GM18507 (cell line): ENCODE measurements around the gene ICE2.

Source experiments
- DNase-seq: peaks from one replicate; pipeline ENCODE4 v3.0.0; 2011; ENCODE audit warnings: low read depth; ENCODE audit not compliant: insufficient read length; ENCODE audit errors: extremely low spot score
- FAIRE-seq: peaks from 2 replicates; lab custom pipeline; 2011; peaks lifted over from hg19 to GRCh38; lab: Jason Lieb, UNC

ICE2 gene

DNA sequence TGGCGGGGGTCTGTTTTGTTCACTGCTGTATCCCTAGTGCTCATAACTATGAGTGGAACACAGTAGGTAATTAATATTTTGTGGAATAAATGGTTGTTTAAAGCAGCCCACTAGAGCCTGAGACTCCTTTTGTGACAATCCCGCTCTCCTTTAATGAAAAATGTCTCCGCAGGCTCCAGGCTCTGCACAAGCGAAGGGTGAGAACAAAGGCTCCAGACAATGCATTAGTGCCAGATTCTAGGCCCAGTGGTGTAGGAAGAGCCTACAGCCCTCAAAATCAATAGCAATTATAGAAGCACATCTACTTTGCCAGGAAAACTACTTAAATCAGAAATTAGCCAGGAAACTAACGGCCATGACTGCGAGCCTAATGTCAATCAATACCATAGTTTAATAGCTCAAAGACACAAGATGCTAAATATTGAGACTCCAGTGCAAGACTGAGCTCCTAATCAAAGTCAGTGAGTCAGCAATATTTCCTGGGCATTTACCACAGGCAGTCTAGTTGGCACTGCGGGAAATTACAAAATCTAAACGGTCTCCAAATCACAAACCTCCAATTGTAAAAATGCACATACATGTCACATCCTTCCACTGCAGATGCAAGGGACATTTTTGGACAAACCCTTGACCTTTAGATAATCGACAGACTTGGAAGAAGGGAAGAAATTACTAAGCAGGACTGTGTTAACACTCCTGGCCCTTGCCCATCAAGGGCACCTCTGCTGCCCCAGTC is 83.5 kb downstream of the ICE2 start:
- no peak for DNase-seq
- no peak for FAIRE-seq

DNA sequence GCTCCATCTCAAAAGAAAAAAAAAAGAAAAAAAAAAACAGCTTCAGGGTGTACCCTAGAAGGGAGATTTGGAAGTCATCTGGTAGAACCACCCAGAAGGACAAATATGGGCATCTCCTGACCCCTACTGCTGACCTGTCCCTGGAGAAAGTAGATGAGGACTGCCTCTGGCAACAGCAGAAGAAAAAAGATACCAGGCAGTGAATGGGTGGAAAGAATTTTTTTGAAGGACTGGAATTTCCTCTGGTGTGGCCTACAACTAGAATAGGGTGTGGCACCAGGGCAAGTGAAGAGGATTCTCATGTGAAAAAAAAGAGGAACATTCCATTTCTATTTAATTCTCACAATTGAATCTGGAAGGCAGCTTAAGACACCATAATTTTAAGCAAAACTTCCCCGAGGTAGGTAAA is 84.2 kb downstream of the ICE2 start:
- FAIRE-seq (no peak), DNase-seq (no peak)

DNA sequence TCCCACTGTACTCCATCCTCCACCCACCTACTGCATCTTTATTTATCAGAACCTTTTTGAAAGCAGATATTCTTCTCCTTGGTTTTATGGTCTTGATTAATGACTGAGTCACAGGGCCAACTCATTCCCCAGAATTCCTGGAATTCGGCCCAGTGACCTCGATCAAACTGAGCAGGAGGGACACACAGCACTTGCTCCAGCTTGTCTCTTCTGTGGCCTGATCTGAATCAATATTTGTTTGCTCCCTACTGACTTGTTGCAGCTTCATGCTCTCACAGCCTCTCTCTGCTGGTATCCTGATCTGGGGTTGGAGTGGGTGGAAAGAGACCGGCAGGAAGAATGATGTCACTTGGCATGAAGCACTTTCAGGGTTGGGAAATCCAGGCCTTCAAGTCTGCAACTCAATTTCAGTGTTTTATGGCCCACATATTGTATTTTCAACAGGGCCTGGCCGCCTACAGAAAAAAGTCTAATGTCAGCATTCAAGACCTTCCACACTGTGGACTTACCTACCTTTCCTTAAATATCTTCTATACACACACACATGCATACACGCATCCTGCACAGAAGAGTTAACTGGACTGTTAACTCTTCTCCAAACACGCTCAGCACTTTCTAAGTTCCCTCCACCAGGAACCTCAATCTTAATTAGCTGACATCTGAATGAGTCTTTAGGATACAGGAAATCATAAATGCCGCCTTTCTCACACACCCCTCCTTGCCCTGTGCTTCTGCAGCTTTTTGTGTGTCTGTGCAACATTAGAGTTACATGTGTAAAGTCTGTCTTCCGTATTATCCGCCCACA is 85.8 kb downstream of the ICE2 start:
- FAIRE-seq, result no peak
- DNase-seq, result no peak

DNA sequence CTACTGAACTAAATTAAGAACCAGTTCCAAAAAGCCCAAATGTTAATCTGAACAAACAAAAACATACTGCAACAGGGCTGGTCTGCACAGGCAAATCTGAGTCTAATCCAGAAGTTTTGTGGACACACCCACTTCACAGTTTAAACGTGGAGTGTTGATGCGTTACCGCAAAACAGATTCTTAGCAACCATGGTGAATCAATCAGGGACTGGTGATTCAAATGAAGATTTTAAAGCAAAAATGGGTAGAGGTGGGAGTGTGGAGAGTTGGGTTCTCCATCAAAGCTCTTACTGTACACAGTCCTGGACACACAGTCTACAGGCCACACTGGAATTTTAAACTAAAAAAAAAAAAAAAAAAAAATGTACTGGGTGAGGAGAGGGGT is 86.3 kb downstream of the ICE2 start:
- no peak for DNase-seq
- FAIRE-seq, result no peak

DNA sequence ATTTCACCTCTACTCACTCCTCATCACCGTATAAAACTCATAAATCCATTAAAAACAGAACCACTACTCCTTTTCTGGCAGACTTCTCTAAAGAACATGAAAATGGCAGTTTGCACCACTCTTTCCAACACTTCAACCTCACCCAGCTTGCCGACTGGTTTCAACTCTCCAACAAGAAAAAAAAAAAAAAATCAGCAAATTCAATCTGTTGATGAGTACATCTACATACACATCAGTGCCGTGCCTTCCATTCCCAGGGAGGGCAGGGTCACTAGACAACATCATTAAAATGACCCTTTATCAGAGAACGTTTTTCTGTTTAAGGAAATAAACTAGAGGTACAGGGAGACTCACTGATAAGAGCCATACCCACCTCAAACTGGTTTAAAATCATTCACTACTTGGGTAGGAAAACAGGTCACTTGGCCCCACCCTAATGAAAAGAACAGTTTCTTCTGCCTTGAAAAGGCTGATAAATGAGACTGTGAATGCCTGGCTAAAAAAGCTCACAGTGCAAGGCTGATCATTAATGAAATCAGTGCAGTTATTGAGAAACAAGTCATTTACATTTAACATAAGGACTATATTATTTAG is 87.1 kb downstream of the ICE2 start:
- FAIRE-seq, result no peak
- no peak for DNase-seq

DNA sequence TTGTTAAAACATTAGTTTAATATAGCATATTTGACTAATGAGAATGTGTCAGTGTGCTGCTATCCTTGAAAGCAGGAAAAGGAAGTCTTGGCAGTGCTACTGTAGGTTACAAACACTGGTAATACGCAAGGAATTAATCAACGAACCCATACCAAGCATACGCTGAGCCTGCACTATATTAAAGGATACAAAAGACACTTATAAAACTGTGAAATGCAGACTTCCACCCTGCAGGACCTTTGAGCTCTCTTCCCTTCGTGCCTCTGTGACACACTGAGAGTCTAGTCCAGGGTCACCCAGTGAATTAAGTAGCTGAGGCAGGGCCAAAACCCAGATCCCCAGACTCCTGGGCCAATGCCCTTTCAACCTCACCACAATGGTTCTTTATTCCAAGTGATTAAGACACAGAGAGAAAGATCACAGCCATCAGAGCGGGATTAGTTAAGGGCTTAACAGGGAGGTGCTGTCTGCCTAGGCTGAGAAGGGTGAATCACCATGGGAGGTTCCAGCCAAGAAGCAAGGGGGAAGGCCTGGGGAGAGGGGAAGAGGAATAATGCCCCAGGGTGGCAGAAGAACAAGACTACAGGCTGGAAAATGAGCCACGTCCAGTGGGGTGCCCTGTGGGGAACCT is 88.0 kb downstream of the ICE2 start:
- DNase-seq (no peak), FAIRE-seq (no peak)

DNA sequence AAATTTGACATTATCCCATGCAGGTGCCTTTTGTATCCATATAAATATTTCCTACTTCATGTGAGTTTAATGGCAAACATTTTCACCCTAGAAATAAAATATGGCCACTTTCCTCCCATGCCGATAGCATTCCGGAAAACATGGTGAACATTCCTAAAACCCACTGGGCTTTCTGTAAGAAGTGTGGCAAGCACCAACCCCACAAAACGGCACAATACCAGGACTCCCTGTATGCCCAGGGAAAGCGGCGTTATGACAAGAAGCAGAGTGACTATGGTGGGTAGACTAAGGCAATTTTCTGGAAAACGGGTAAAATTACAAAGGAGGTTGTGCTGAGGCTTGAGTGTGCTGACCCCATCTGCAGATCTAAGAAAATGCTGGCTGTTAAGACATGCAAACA is 88.7 kb downstream of the ICE2 start:
- DNase-seq (no peak), FAIRE-seq (no peak)

DNA sequence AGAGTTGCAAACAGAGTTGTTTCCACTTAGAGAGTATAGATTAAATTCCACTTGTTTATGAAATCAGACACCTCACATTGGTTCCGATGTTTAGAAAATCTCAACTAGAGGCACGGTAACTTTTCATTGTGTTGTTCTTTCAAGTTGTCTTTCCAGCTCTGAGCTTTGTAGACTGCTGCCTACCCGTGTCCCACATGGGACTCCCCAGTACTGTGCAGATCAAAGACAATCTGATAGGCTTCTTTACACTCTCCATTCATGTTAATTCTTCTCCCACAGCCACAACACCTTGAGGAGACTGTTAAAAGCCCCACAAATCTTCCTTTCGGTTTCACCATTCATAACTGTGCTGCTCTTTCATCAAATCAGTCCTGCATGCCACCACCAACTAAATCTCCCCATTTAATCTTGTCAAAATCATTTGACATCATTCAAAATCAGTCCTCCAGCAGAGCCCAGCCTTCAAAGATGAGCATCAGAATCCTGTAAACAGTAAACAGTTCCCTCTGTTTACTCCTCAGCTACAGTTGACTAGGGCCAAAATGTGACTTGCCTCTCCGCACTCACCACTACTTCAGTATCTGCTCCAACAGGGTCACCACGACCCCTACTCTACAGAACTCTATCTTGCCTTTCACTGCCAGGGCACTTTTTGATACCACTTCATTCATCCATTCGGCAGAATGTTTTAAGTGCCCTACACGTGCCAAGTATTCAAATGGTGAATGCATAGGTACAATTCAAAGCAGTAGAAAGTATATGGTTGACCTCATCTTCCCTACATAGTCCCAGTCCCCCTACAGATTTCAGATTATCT is 89.5 kb downstream of the ICE2 start:
- FAIRE-seq, result peak; percentile 52
- DNase-seq, result no peak

DNA sequence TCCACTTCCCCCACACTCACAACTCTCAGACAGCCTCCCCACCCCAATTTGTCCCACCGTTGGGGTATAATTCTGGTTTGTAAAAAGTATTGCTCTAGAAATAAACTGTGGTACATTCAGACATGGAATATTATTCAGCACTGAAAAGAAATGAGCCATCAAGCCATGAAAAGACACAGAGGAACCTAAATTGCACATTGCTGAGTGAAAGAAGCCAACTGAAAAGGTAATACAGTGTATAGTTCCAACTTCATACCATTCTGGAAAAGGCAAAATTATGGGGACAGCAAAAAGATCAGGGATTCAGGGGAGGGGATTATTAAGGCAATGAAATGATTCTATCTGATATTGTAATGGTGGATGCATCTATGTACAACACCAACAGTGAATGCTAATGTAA is 91.6 kb downstream of the ICE2 start:
- DNase-seq, result no peak
- no peak for FAIRE-seq

DNA sequence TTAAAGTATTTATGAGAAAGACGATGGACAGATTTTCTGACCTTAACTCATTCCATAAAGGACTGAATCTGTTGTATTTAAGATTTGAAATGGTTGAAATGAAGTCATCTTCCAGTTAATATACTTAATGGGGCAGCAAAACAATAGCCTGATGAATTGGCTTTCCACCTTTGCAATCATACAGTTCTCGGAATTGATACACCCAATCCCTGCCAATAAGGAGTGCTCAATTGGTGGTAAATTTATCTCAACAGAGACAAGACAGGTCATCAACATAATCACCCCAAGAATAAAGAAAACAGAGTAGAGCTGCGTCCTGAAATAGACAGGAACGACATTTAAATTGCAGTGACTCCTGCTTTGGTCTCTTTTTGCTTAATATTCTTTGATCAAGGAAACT is 92.3 kb downstream of the ICE2 start:
- FAIRE-seq (no peak), DNase-seq (no peak)

DNA sequence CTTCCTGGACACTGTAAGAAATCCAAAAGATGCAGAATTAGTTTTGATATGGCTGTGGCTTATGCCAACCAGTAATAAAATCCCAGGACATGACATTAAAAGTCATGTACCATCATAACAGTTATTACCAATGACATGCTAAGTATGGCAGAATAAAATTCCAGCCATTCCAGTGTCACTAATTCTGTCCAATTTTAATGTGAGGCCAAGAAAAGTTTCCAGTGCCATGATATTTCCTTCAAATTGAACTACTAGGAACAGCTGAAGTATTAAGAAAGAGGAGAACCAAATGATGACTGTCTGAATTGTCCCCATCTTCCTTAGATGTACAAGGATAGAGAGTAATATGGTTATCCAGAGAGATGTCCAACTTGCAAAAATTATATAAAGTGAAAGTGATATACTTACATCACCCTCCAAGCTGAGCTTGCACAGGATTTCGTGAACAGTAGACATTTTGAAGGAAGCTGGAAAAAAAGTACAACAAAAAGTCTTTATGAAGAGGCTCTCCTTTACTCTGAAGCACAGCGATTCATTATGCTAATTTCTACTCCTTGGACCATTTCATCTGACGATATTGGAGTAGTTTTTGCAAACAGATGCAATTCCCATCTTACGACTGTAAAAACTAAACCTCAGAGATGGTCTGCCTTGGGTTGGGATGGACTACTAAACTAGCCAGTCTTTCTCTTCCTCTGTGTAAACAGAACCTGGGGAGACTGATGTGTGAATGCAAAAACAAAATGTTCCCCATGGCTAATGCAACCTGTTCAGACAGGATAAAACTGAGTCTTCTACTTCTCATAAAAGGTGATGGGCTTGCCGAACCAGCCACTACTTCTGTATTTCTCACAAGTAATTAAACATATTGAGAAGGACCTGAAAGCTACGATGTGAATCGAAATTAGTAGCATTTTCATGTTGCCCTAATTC is 93.1 kb downstream of the ICE2 start:
- DNase-seq (no peak), FAIRE-seq (no peak)

DNA sequence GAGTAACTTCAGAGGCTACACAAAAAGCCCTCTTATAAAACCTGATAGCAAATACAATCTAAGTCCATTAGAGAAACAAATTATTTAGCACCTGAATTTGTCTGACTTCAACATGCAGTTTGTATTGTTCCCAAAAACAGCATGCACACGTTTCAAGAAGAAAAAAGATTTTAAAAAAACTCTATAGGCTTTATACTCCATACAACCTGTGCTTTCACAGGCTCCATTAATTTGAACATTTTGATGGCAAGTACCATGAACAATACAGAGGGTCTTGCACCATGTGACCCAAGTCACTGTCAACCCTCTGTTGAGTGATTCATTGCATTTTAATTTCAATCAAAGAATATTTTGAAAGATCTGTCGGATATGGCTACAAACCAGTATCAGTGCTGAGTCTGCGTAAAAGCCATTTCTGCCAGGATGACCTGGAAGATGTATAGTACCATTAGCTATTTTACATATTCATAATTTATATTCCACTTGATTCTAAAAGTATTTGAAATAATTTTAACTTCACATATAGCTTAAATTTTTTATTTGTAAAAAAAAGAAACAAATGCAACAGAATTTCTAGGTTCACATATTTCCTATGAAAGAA is 94.3 kb downstream of the ICE2 start:
- FAIRE-seq, result no peak
- no peak for DNase-seq

DNA sequence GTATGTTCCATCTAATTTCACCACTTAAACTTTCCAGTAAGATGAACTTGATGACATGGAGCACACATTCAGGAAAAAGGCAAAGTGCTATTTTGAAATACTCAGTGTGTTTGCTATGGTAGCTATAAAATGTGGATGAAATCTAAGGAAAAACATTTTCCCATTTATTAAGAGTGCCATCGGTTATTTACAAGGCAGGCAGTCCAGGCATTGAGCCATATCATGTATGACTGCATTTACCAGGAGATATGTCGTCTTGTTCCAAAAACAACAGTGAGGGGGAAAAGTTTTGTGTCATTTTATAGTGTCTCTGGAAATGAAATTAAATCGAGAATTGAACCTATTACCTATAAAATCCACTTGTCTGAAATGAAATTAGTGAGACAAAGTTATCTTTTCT is 94.9 kb downstream of the ICE2 start:
- FAIRE-seq (no peak), DNase-seq (no peak)

DNA sequence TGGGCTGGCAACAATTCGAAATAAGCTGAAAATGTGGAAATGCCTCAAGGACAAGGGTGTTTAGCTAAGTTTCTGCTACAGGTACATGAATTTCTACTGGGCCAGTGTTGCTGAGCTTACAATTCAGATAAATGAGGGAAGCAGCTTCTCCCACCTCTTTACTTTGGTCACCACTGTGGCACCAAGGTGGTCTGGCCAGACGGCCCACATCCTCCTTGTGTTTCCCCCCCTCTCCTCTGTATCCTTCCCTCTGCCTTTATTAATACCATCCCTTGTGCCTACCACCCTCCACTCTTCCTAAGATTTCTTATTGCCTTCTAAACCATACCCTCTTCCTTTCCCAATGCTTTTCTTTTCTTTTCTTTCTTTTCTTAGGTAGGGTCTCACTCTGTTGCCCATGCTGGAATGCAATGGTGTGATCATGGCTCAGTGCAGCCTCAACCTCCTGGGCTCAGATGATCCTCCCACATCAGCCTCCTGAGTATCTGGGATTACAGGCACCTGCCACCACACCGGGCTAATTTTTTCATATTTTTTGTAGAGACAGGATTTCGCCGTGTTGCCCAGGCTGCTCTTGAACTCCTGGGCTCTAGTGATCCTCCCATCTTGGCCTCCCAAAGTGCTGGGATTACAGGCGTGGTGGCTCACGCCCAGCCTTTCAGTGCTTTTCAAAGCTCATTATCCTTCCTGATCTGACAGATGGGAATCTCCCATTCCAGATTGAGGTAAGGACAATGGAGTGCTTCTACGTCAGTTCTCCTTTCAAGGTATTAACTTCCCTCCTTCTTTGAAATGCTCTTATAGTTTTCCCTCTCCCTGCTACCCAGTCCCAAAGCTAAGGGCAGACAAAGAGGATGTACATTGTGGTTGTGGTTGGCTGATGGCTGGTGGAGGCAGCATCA is 95.9 kb downstream of the ICE2 start:
- DNase-seq, result no peak
- no peak for FAIRE-seq

DNA sequence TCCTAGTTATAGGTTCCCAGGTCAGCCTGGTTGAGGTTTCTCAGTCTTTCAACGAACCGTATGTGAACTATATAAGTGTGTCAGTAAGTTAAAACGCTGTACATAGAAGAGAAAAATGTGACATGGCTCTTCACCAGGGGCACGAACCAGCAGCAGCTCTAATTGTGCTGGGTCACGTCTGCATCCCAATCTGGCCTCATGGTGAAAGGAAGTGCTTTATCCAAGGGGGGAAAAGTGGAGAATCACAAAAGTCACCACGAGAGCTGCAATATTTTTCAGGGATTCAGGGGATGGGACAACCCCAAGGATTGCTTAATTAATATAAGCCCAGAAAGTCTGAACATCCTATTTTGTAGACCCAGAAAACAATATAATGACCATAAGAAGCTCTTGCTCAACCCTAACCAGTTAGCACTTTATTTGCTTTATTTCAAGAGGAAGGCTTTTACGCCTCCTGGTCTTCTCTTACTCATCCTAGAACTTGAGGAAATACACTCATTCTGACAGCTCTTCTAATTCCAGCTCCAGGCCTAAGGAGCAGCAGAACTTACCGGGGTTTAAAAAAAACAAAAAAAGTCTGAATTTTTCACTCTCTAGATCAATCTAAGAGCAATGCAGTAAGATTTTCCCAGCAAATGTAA is 97.7 kb downstream of the ICE2 start:
- DNase-seq (no peak), FAIRE-seq (no peak)

DNA sequence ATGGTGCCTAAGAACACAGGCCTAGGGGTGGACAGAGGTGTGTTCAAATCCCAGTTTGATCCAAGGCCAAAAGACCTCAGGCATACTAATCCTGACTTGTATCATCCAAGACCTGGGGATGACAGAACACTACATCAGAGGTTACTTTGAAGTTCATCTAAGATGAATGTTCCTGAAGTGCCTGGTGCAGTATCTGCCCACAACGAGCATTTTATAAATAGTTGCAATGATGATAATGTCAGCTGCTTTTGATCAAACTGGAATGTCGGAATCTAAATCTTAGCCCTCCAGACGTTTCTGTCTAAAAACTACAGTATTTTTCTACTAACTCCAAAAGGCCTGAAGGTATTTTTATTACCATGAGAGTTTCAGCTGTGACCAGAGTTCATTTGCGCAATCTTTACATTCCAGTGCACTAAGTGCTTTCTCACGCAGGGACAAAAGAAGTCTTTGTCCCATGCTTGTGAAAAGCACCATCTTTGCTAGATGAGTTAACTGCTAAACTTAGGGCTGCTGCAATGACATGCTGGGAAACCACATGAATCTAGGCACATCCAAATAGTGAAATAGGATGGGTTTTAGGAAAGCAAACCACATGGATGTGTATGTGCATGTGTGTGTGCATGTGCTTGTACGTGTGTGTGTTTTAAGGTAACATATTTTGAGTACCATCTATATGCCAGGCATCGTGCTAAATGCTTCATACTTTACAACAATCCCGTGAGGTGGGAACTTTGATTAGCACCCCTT is 99.2 kb downstream of the ICE2 start:
- DNase-seq (no peak), FAIRE-seq (no peak)
